T follicular helper cell (primary cell): ENCODE data around the gene OLIG1.

Experiments used
- DNase-seq: peaks from one replicate; pipeline ENCODE4 v3.0.0-alpha.2; 2020; ENCODE audit warnings: low read depth
- total RNA-seq, 2 experiments: gene quantifications; one replicate each; lab custom pipeline; 2026; lab: John Stamatoyannopoulos, UW

OLIG1 gene
- 0 reads per million in 2 experiments for total RNA-seq

GRCh38 chr21:33069994-33070743 lies at the start of gene OLIG1:
TSS of gene OLIG1 (plus strand) at chr21:33070141. CDS start at chr21:33070247, 106 bp downstream.
- no peak for DNase-seq

- no peak for DNase-seq
These were observed 49.3 kb upstream of the OLIG1 start for GRCh38 chr21:33020558-33021100.

- DNase-seq = no peak
These were observed 48.8 kb upstream of the OLIG1 start for GRCh38 chr21:33021150-33021549.

- DNase-seq = no peak
These were observed 48.3 kb upstream of the OLIG1 start for GRCh38 chr21:33021667-33022066.

- DNase-seq = no peak
These were observed 47.5 kb upstream of the OLIG1 start for GRCh38 chr21:33022489-33022827.

GRCh38 chr21:33022828-33023573 lies 46.9 kb upstream of the OLIG1 start:
- DNase-seq = no peak

- DNase-seq = no peak
These were observed 46.3 kb upstream of the OLIG1 start for GRCh38 chr21:33023574-33024200.

- DNase-seq = no peak
These were observed 45.5 kb upstream of the OLIG1 start for GRCh38 chr21:33024201-33025103.

- no peak for DNase-seq
These were observed 44.8 kb upstream of the OLIG1 start for GRCh38 chr21:33025106-33025488.

GRCh38 chr21:33025489-33026442 lies 44.2 kb upstream of the OLIG1 start, which contains the start of gene OLIG2:
TSS of gene OLIG2 (plus strand) at chr21:33025935. CDS start at chr21:33026863, 928 bp downstream.
- DNase-seq = no peak

- no peak for DNase-seq
These were observed 43.5 kb upstream of the OLIG1 start for GRCh38 chr21:33026443-33026858.

GRCh38 chr21:33026878-33027400 lies 43.0 kb upstream of the OLIG1 start:
- no peak for DNase-seq

GRCh38 chr21:33027401-33028286 lies 42.3 kb upstream of the OLIG1 start:
- DNase-seq = no peak

- DNase-seq = no peak
These were observed 41.7 kb upstream of the OLIG1 start for GRCh38 chr21:33028287-33028670.

GRCh38 chr21:33028773-33029384 lies 41.1 kb upstream of the OLIG1 start:
- DNase-seq = no peak

GRCh38 chr21:33029385-33029921 lies 40.5 kb upstream of the OLIG1 start:
- no peak for DNase-seq

- no peak for DNase-seq
These were observed 39.9 kb upstream of the OLIG1 start for GRCh38 chr21:33029975-33030461.

GRCh38 chr21:33030633-33031032 lies 39.3 kb upstream of the OLIG1 start:
- no peak for DNase-seq
